SU-DHL-6 (cell line): Measurements from ENCODE around the gene BEST3.

Experiments used
- H2AFZ ChIP-seq: fragments of 200-600 bp; sonication (generic); 2 replicates; pipeline ENCODE4 v1.6.1; 2014; ENCODE audit warnings: low read depth, mild to moderate bottlenecking, moderate library complexity, mixed read lengths, antibody characterized with exemption, low read length; ENCODE audit not compliant: severe bottlenecking
- H3F3A ChIP-seq: fragments of 200-600 bp; shearing (Covaris generic); 2 replicates; pipeline ENCODE4 v1.6.0; 2016; ENCODE audit warnings: antibody characterized with exemption, mild to moderate bottlenecking; ENCODE audit not compliant: insufficient read depth
- H3K27ac ChIP-seq: fragments of 200-600 bp; sonication (generic); 2 replicates; pipeline ENCODE4 v1.5.1; 2016; ENCODE audit warnings: low read depth, mild to moderate bottlenecking, low read length, moderate library complexity, mixed read lengths
- H3K27me3 ChIP-seq: fragments of 200-600 bp; sonication (generic), shearing (Covaris generic); 2 replicates; pipeline ENCODE4 v1.6.0; 2014; ENCODE audit warnings: mild to moderate bottlenecking, low read length
- H3K36me3 ChIP-seq: fragments of 200-600 bp; sonication (generic); 2 replicates; pipeline ENCODE4 v1.6.1; 2014; ENCODE audit warnings: mild to moderate bottlenecking, low read length, mixed read lengths
- H3K4me2 ChIP-seq: fragments of 300-600, 200-600 bp; shearing (Covaris generic), sonication (generic); 2 replicates; pipeline ENCODE4 v1.6.0; 2014; ENCODE audit warnings: low read length, low read depth, mild to moderate bottlenecking; ENCODE audit not compliant: poor library complexity, severe bottlenecking
- H3K4me3 ChIP-seq: fragments of 200-600 bp; sonication (generic); 2 replicates; pipeline ENCODE4 v1.5.1; 2014; ENCODE audit warnings: antibody characterized with exemption, low read length, mild to moderate bottlenecking, mixed read lengths; ENCODE audit not compliant: insufficient read depth, poor library complexity, severe bottlenecking
- H3K79me2 ChIP-seq: fragments of 200-600 bp; sonication (generic); 2 replicates; pipeline ENCODE4 v1.6.1; 2014; ENCODE audit warnings: mild to moderate bottlenecking, low read length, moderate library complexity; ENCODE audit not compliant: insufficient read depth
- H3K9ac ChIP-seq: fragments of 200-600 bp; sonication (generic); 2 replicates; pipeline ENCODE4 v1.7.0; 2014; ENCODE audit warnings: mild to moderate bottlenecking, low read length
- H3K9me2 ChIP-seq: fragments of 200-600 bp; sonication (generic); replicated peaks from 2 replicates; pipeline ENCODE4 v1.6.1; 2014; ENCODE audit warnings: low read length; ENCODE audit not compliant: insufficient read depth
- H3K9me3 ChIP-seq: fragments of 200-600 bp; sonication (generic); 2 replicates; pipeline ENCODE4 v1.6.1; 2014; ENCODE audit warnings: low read length, mixed read lengths; ENCODE audit not compliant: insufficient read depth
- H4K20me1 ChIP-seq: fragments of 200-600 bp; sonication (generic); 2 replicates; pipeline ENCODE4 v1.6.1; 2014; ENCODE audit warnings: low read depth, mild to moderate bottlenecking, antibody characterized with exemption, low read length, moderate library complexity, mixed read lengths
- EZH2phosphoT487 ChIP-seq: fragments of 200-600 bp; sonication (generic), shearing (Covaris generic); conservative IDR thresholded peaks from 2 replicates; pipeline ENCODE4 v1.6.1; 2018; ENCODE audit warnings: mild to moderate bottlenecking, antibody characterized with exemption, low read length, moderate library complexity, mixed read lengths
- TF ChIP-seq, protein P1 (sequence below): fragments of 200-600 bp; sonication (generic); IDR thresholded peaks from one replicate; pipeline ENCODE4 v1.5.1; 2017; ENCODE audit warnings: antibody characterized with exemption, mild to moderate bottlenecking, low read length, moderate library complexity; ENCODE audit not compliant: insufficient read depth, poor library complexity, severe bottlenecking

BEST3 gene

DNA sequence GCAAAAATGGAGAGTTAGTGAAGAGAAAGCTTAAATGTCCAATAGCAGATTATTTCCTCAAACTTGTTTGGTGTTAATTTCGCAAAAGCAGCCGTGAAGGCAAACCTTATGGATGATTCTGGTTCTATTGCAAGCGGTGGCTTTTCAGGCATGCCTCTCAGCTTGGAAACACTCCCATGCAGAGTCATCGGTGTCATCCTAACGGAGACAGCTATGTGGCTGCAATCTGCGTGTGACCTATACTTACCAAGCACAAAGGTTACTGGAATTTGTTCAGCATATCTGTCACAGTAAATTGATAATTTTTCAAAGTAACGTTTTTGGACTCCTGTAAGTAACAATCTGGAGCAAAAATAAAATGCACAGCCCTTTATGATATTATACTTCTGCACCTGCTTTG is 5.0 kb downstream of the BEST3 start:
- no peak overlapping the region for H3K27ac ChIP-seq
- no peak overlapping the region for H3K4me2 ChIP-seq
- no peaks in the 10 kb centered on the region for H3K9me2 ChIP-seq
- no peaks in the 10 kb centered on the region for H3K79me2 ChIP-seq
- H3K4me3 ChIP-seq: no peak overlapping the region
- no peaks in the 10 kb centered on the region for H3K36me3 ChIP-seq
- H2AFZ ChIP-seq: no peak overlapping the region
- H3F3A ChIP-seq: no peaks in the 10 kb centered on the region
- TF ChIP-seq, protein P1, sequence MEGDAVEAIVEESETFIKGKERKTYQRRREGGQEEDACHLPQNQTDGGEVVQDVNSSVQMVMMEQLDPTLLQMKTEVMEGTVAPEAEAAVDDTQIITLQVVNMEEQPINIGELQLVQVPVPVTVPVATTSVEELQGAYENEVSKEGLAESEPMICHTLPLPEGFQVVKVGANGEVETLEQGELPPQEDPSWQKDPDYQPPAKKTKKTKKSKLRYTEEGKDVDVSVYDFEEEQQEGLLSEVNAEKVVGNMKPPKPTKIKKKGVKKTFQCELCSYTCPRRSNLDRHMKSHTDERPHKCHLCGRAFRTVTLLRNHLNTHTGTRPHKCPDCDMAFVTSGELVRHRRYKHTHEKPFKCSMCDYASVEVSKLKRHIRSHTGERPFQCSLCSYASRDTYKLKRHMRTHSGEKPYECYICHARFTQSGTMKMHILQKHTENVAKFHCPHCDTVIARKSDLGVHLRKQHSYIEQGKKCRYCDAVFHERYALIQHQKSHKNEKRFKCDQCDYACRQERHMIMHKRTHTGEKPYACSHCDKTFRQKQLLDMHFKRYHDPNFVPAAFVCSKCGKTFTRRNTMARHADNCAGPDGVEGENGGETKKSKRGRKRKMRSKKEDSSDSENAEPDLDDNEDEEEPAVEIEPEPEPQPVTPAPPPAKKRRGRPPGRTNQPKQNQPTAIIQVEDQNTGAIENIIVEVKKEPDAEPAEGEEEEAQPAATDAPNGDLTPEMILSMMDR: no peak
- no peak for TF ChIP-seq EZH2phosphoT487
- no peaks in the 10 kb centered on the region for H4K20me1 ChIP-seq
- no peaks in the 10 kb centered on the region for H3K9me3 ChIP-seq
- no peaks in the 10 kb centered on the region for H3K27me3 ChIP-seq
- H3K9ac ChIP-seq: no peak overlapping the region

DNA sequence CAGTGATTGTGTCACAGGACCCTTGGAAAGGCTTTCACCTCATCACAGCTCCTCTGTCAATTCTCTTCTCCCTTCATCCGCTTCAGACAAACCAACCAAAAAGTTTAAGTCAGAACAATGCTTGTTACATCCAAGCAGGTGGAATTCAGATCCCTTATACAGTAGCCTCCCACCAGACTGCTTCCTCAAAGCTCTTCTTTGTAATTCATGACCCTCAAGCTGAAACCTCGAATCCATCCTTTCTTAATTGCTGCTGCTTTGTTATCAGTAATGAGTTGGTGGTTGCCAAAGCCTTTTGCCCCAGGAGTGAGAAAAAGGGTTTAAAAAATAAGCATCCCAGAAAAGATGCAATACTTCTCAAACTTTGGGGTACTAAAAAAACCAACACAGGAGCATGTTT is 9.5 kb downstream of the BEST3 start:
- Histone ChIP-seq H3K9me2 (no peaks in the 10 kb centered on the region), H2AFZ (no peak overlapping the region), H3F3A (no peaks in the 10 kb centered on the region), H3K4me3 (no peak overlapping the region), H3K79me2 (no peaks in the 10 kb centered on the region), H3K27me3 (no peaks in the 10 kb centered on the region; the same call in 1 of the 2 replicates), H3K27ac (no peak overlapping the region), H3K4me2 (no peak overlapping the region), H3K9me3 (no peaks in the 10 kb centered on the region), H3K9ac (no peak overlapping the region), H3K36me3 (no peaks in the 10 kb centered on the region), H4K20me1 (no peaks in the 10 kb centered on the region)
- TF ChIP-seq, protein P1: no peak
- no peak for TF ChIP-seq EZH2phosphoT487

DNA sequence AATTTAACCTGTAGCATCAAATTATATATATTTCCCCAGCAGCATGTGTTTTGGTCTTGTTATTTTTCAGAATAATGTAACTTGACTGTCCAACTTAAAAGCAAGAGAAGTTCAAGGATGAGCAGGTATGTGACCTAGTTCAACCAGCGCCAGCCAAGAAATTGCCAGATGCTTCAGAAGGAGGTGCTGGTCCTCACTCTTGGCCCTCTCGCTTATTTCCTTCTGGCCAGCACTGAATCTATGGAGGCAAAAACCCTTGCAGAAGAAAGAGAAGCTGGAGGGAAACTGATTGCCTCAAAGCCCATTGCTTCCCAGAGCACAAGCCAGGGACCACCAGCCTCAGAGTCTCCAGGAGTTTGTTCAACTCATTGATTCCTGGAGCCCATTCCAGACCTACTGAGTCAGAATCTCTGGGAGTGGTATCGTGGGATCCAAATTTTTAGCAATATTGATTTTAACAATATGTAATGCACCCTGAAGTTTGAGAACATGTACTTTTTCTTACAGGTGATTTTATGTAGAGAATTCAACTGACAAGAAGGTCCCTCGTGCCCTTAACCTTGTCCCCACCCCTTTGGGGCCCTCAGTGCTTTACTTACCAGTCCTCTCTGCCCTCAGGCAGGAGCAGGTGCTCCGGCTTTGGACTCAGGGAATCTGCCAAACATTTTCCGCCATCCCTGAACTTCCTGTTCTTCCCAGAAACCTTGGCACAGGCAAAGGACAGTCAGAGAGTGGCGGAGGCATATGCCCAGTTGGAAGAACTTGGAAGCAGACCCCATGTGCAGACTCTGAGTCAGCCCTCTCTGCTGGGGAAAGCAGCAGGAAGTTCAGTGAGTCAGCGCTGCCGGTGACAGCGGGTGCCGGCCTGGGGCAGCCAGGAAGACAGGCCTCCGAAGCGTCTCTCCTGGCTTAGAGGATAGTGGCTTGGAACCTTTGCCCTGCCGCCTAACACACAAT is 10.4 kb downstream of the BEST3 start:
- Histone ChIP-seq H3K9ac (no peak overlapping the region), H3K79me2 (no peaks in the 10 kb centered on the region), H3K27ac (no peak overlapping the region), H3K36me3 (no peaks in the 10 kb centered on the region), H3F3A (no peaks in the 10 kb centered on the region), H3K4me2 (no peak overlapping the region), H3K9me3 (no peaks in the 10 kb centered on the region), H3K4me3 (no peak overlapping the region), H3K27me3 (no peaks in the 10 kb centered on the region; the same call in 1 of the 2 replicates), H2AFZ (no peak overlapping the region), H4K20me1 (no peaks in the 10 kb centered on the region), H3K9me2 (no peaks in the 10 kb centered on the region)
- TF ChIP-seq, protein P1: no peak
- no peak for TF ChIP-seq EZH2phosphoT487
